ENCODE results near the gene FBN3.

FBN3 gene

DNA sequence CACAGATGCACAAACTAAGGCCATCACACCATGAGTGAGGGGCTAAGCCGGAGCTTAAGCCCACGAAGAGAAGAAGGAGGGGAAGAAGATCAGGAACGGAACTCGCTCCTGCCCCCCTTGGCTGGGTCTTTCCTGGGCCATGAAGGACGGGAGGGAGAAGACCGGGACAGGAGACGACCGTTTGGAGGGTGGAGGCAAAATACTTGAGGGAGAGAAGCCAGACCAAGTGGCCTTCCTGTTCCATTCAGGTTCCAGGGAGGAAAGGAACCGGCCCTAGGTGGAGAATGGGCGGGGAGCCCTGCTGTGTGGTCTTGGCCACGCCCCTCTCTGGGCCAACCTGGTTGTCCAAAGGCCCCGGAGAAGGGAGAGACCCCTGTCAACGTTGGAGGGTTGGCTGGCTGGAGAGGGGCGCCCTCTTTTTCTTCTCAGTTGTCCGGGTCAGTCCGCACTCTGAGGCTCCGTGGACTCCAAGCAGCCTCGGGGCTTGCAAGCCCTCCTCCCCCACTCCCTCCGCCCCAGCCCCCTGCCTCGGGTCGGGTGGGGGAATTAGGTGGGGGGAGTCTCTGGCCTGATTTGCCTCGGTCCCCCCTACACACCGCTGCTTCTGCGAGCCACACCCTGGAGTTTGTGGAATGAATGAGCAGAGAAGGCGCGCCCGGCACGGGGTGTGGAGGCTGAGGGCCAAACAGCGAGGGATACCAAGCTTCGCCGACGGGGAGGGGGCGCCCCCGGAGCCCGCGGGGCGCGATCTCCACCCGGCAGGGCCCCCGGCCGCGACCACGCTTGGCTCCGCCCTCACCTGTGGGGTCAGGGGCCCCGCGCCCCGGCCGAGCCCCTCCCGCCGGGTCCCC, 757 bp downstream of the FBN3 start:
- DNase-seq (ENCODE audit: low spot score) = peak; percentile 36

DNA sequence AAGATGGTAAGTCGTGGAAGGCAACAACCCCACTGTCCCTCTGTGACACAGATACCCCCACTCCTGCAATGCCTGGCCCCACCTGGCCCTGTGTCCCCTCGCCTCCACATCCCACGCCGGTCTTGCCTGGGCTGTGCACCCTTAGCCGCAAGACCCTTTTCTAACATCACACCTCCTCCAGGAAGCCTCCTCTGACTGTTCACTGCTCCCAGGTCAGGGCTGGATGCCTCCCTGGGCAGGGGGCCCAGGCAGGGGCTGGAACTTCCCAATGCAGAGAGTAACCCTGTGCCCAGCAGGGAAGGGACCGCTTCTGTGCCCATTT, 1.3 kb downstream of the FBN3 start:
- no peak for DNase-seq (ENCODE audit: low spot score)

DNA sequence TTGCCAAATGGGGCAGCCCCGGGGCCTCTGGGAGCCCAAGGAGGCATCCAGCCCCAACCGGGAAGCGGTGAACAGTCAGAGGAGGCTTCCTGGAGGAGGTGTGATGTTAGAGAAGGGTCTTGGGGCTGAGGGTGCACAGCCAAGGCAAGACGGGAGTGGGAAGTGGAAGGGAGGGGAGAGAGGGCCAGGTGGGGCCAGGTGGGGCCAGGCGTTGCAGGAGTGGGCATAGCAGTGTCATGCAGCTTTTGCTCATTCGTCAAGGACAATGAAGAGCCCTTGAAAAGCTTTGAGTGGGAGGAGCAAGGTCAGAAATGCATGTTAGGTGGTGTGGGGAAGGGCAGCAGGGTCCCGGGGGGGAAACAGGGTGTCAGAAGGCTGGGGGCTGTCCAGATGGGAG, 1.8 kb downstream of the FBN3 start:
- DNase-seq (ENCODE audit: low spot score) = no peak

GRCh38 chr19:8146877-8147581, 2.4 kb downstream of the FBN3 start:
- DNase-seq (ENCODE audit: low spot score) = no peak

DNA sequence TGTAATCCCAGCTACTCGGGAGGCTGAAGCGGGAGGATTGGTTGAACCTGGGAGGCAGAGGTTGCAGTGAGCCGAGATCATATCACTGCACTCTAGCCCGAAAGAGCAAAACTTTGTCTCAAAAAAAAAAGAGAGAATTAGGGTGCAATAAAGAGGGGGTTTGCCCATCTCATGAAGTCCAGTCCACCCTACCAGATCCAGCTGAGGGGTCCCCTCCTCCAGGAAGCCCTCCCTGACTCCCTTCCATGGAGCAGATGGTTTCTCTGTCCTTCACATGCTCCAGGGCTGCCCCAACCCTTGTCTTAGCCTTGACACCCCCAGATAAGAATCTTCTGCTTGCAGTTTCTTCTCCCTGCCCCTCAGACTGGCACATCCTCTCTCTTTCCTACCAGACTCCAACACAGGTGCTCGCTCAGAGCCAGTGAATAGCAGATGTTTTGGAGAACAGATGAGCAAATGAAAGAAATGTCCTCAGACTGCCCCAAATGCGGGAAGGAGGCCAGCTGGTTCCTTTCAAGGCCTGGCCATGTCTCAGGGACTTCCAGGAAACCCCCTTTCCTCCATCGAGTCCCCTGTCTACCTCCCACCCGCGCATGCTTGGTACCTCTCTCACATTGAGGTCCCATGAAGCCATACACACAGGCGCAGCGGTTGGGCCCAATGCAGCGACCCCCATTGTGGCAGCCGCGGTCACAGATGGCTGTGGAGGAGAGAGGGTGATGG, 5.0 kb downstream of the FBN3 start:
- DNase-seq (ENCODE audit: low spot score) = no peak

DNA sequence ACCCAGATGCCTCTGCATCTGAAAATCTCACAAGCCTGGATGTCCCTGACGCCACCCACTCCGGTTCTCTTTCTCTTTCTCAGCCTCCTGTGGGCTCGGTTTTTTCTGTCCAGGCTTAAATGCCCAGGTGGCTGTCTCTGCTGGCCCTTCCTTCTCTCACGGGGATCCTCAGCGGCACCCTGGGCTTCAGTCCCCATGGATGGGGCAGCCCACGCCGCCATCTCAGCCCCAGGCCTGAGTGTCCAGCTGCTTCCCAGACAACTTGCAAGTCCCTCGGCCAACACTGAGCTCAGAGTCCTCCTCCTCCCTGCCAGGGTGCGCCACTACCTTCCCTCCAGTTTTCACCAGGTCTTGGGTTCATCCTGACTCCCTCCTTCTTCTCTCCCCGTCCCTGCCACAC, 6.4 kb downstream of the FBN3 start:
- no peak for DNase-seq (ENCODE audit: low spot score)

- DNase-seq (ENCODE audit: low spot score) = no peak
These were observed 6.9 kb downstream of the FBN3 start for GRCh38 chr19:8142513-8142900.

DNA sequence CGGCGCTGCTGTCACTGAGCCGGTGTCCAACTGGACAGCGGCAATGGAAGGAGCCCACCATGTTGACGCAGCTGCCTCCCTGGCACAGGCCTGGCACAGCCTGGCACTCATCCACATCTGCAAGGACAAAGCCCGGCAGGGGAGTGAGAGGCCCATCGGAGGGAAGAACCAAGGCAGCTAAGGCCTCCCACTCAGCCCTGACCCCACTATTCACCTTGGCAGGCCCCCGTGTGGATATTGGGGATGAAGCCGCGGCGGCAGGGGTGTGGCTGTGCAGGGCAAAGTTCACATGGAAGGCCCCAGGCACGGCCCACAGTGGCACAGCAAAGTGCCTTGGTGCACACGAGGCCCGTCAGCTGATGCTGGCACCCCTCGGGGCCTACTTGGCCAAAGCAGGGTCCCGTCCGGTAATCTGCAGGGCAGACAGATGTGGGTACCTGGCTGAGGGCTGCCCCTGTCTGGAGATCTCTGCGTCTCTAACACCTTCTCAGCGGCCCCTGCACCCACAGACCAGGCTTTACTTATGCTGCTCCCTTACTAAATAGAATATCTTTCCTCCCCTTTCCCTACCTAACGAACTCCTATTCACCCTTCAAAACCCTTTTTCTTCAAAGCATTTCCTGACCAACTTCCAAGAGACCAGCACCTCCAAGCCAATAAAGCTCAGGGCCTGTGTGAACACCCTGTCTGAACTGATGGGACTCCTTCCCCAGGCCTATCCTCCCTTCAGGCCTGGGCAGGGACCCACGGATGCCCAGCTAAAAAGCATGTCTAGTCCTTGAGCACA, 7.5 kb downstream of the FBN3 start:
- DNase-seq (ENCODE audit: low spot score) = no peak

GRCh38 chr19:8138201-8138600, 11.2 kb downstream of the FBN3 start:
- no peak for DNase-seq (ENCODE audit: low spot score)

DNA sequence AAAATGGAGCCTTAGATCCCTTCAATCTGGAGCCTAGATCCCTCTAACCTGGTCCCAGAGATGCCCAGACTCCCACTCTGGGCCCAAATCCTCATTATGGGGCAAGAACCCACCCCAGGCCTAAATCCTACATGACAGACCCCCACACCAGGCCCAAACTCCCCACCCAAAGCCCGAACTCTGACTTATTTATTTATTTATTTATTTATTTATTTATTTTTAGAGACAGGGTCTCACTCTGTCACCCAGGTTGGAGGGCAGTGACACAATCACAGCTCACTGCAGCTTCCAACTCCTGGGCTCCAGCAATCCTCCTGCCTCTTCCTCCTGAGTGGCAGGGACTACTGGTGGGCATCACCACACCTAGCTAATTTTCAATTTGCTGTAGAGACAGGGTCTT, 12.0 kb downstream of the FBN3 start:
- no peak for DNase-seq (ENCODE audit: low spot score)

GRCh38 chr19:8135946-8136618, 13.3 kb downstream of the FBN3 start:
- DNase-seq (ENCODE audit: low spot score) = no peak

- DNase-seq (ENCODE audit: low spot score) = no peak
These were observed 16.4 kb downstream of the FBN3 start for GRCh38 chr19:8132858-8133458.

GRCh38 chr19:8131517-8131916, 17.9 kb downstream of the FBN3 start:
- DNase-seq (ENCODE audit: low spot score) = no peak

- DNase-seq (ENCODE audit: low spot score) = no peak
These were observed 20.3 kb downstream of the FBN3 start for GRCh38 chr19:8129061-8129618.

DNA sequence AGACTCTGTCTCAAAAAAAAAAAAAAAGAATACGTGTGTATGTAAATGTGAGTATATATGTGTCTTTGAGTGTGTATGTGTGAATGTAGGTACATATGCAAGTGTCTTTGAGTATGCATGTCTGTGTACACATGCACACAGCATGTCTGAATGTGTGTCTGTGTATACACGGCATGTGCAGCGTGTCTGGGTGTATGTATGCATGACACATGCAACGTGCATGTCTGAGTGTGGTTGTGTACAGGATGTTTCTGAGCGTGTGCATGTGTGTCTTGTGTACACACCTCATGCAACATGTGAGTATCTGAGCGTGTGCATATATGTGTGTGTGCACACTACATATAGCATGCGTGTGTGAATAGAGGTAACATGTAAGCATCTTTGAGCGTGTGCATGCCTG, 20.8 kb downstream of the FBN3 start:
- DNase-seq (ENCODE audit: low spot score) = no peak

DNA sequence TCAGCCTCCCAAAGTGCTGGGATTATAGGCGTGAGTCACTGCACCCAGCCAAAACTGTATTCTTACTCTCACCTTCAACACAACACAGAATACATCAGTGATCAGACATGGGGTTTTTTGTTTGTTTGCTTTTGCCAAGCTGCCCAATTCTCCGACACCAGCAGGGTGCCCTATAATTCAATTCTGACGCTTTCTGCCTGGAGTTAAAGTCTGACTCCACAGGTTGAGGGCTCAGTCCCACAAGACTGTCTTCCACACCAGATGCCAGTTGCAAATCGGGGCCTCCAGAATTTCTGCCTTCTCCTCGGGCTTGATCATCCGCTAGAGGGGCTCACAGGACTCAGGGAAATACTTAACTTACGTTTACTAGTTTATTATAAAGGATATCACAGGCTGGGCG, 22.1 kb downstream of the FBN3 start:
- DNase-seq (ENCODE audit: low spot score) = no peak

DNA sequence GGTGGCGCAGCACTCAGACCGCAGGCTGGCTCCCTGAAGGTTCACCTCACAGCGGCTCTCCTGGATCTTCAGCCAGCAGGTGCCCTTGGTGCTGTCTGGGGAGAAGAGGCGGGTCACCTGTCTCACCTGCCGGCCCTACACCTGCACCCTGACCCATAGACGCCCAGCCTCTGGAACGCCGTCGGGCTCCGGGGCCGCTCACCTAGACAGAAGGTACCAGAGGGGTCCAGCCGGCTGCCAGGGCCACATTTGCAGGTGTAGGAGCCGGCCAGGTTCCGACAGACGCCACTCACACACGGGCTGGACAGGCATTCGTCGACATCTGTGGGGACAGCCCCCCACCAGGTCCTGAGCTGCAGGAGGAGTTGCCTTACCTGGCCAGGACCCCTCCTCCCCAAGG, 22.9 kb downstream of the FBN3 start:
- DNase-seq (ENCODE audit: low spot score) = no peak

GRCh38 chr19:8126008-8126407, 23.4 kb downstream of the FBN3 start:
- no peak for DNase-seq (ENCODE audit: low spot score)

GRCh38 chr19:8123683-8124082, 25.7 kb downstream of the FBN3 start:
- no peak for DNase-seq (ENCODE audit: low spot score)

DNA sequence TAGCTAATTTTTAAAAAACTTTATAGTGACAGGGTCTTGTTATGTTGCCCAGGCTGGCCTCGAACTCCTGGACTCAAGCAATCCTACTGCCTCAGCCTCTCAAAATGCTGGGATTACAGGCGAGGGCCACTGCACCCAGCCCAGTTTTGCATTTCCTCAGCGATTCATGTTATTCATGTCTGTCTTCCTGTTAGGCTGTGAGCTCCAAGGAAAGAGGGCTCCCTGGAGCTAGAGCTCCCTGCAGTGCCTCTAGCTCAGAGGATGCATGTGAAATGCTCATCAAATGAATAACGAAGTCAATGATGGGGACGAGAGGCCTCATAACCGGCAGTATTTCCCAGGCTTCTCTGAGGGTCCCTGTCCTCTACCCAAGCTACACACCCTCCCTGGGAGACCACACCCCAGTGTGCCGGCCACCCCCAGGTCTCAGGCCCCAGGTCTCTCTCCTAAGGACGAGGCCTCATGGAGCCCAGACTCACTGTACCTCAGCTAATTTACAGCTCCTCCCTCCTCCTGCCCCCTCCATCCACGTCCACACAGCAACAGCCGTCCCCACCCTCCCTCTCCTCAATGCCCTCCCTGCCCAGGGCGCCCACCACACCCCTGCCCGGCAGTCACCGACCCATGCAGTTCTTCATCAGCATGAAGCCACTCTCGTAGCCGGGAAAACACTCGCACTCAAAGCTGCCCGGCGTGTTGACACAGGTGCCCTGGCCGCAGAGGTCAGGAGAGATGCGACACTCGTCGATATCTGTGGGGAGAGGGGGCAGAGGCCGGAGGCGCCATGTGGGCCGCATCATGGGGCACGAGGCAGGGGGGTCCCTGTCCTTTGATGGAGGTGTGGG, 28.5 kb downstream of the FBN3 start:
- DNase-seq (ENCODE audit: low spot score) = no peak
